Activated CD4-positive, alpha-beta T cell treated with anti-CD3 and anti-CD28 coated beads, Interleukin-2, amount 50 U/mL, for 4 hours (primary cell): ENCODE data around the gene SORBS2.

Experiments
- DNase-seq, 2 experiments: peaks; one replicate each; pipeline ENCODE4 v3.0.0-alpha.2; 2020

The SORBS2 gene

DNA sequence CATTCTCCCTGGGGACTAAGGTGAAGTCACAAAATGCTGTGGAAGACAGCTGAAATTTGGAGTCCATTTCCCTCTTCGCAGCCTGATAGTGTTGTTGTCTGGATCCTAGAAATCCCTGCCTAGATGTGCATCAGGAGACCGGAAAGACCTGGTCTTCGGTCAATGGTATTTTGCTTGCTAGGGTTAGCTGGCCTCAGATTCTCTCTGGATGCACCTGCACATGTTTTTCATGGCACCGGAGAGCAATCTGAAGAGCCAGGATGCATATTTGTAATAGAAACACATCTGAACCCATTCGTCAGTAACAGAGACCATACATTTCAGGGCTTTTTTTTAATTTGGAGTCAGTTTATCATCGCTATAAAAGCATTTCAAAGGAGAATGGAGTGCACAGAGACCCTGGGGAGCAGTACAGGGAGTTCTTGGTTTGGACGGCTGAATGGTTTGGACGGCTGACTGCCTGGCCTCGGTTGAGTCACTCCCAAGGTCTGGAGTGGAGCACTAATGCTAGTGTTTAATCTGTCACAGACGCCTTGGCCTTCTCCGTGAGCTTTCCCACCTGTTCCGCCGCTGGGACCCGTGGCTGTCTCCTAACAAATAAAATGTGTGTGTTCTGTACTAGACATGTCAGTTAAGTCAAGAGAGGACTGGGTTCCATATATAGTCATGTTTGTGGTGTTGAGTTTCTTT, 269.2 kb downstream of the SORBS2 start:
- no peak for DNase-seq

DNA sequence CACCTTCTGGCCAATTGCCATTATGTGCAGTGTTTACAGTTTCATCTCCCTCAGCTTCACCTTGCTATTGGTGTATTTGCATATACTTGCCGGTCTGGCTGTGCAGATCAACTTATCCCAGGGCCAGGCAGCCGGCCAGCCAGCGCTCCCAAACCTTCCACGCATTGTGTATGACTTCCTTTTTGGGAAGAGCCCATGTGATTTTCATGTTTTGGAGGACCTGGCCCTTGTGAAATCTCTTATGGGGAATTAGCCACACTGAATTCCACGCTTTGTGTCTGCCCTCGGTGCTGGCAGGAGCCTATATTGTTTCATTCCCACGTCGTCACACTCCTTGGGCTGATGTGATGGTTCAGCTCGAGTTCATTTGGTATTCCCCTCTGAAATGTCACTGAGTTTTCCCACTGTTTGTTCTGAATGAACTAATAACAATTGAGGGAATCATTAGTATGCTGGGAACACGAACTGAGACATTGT, 270.7 kb downstream of the SORBS2 start:
- no peak for DNase-seq

DNA sequence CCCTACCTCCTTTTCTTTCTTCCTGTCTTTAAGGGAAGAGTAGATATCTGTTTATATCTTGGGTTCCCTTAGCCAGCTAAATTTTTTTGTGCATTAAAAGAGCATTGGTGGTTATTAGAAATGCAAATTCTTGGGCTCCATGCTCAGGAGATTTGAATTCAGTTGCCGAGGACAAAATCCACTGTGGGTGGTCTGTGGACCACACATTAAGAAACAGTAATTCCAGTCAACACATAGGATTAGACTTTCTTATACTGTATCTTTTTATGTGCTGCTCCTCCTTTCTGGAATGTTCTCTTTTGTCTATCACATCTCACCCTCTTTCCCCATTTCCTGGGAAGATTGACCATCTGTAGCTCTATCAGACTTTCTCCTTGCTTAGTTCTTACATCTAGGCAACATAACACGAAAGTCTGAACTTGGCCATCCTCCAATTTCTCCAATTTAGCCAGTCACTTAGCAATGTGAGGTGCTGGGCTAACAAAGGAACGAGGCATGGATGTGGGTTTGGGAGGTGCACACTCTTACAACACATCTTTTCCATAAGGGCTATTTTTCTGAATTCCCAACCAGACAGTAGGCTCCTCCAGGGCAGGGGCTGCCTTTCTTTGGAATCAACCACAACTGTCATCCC, 271.4 kb downstream of the SORBS2 start:
- DNase-seq = no peak

DNA sequence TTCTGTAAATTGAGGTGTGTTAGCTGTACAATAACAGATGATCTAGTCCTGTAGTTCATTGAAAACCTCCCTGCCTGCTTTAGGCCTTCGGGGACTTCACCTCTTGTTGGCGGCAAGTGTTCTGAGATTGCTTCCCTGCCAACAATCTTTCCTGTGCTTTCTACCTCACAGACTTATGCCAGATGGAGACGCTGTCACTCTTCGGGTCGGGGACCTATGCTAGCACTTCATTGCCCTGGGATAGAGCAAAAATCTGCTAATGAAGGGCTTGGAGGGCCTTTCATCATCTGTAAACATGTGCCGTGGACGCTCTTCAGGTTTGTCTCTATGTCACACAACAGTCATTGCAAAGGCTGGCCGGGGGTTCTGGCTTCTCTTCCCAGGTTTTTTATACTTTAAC, 272.0 kb downstream of the SORBS2 start:
- no peak for DNase-seq

DNA sequence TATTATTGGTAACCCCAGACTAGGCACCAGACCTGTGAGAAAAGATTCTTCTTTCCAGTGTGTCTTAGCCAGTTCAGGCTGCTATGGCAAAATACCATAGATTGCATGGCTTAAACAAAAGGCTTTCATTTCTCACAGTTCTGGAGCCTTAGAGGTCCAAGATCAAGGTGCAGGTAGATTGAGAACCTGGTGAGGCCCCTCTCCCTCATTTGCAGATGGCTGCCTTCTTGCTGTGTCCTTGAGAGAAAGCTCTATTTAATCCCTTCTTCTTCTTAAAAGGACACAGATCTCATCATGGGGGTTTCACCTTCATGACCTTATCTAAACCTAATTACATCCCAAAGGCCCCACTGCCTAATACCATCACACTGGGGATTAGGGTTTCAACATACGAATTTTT, 273.2 kb downstream of the SORBS2 start:
- no peak for DNase-seq

DNA sequence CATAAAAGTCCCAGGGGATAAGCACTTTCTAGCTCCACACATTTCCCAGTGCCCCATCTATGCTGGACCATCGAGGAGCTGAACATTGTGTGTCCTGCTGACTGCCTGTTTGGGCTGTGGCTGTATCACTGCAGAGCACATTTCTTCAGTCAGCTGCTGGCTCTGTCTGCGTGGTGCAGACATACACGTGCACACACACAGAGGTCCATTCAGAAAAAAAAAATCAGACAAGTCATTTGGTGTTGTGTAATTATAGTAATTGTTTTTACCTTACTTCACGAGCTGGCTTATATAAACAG, 275.6 kb downstream of the SORBS2 start:
- no peak for DNase-seq

DNA sequence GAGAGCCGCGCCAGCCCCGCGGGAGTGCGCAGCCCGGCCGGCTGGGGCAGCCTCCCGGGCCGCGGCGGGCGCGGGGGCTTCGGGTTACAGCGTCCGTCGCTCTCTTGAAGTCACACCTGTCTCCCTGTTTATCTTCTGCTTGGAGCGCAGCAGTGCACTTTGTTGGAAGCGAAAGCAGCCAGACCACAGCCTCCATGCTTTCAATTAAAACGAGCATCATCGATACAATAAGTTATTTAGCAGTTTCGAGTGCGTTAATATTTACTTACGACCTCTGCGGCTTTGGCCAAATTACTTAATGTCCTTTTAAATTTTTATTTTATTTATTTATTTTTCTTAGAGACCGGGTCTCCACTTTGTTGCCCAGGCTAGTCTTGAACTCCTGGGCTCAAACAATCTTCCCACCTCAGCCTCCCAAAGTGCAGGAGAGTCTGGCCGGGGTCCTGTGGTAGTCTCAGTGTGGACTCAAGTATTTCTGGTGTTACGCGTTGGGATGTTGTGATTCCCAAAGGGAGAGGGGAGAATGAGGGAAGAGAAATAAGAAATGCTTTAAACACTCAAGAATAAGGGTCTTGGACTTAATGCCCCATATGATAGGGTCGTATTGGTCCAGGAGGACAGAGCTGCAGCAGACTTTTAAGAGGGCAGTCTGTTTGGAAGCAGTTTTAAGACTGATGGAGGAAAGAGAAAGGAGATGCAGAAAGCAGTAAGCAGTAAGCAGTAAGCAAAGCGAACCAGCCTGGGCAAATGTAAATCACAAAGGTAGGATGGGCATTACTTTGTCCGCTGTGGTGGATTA, 276.2 kb downstream of the SORBS2 start:
- no peak for DNase-seq
